NCI-H128 (cell line): ENCODE measurements around the gene ALCAM.

Experiments
- DNase-seq: peaks from one replicate; lab custom pipeline; 2025; ENCODE audit not compliant: unreplicated experiment; lab: John Stamatoyannopoulos, UW

ALCAM gene

GRCh38 chr3:105424412-105425152 lies 57.9 kb downstream of the ALCAM start:
- no peak for DNase-seq

DNA sequence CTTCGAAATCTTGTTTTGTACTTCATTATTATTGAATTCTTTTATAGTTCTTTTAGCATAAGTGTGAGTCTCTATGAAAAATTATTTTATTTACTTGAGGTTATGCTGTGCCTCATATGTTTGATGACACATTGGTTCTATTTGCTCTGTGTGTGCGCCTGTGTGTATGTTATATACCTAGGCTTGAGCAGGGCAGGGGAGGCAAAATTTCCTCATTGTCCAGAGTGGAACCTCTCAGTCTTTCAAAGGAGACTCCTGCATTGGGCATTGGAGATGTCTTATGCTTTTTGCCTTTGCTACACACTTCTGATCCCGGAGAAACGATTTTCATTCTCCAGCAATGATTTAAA lies 58.4 kb downstream of the ALCAM start:
- DNase-seq = no peak

- DNase-seq = no peak
Observed at GRCh38 chr3:105427332-105427731, 60.6 kb downstream of the ALCAM start.

DNA sequence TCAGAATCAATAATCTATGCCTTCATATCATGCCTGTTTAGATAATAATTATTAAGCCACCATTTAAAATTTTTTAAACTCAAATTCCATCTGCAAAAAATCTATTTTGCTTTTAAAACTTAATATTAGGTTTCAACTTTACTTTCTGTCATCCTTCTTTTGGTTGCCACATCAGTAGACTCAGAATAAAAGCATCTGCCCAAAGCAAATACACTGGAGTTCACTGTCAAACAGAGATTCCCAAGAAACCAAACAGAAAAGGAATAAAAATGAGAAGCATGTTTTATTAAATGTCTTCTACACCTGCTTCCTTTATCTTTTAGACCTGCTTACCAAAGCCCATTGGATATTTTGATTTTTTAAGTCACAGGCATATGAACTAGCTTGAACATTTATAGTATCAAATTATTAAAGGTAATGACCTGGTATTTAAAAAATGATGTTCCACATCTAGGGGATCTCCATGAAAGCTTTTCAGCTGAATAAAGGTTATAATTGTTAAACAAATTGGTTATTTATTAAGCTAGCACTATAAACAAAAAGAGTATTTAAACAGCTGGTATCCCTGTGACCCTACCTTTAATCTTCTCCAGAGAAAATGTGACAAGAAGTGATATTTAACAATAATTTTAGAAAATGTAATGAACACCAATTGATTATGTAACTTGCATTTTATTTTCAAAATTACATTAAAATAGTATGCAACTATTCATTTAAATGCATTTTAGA lies 62.5 kb downstream of the ALCAM start:
- no peak for DNase-seq

GRCh38 chr3:105430455-105430854 lies 63.7 kb downstream of the ALCAM start:
- no peak for DNase-seq

- DNase-seq = no peak
Observed at GRCh38 chr3:105431200-105431599, 64.5 kb downstream of the ALCAM start.

- no peak for DNase-seq
Observed at GRCh38 chr3:105435277-105435676, 68.6 kb downstream of the ALCAM start.

GRCh38 chr3:105436687-105437086 lies 70.0 kb downstream of the ALCAM start:
- no peak for DNase-seq

DNA sequence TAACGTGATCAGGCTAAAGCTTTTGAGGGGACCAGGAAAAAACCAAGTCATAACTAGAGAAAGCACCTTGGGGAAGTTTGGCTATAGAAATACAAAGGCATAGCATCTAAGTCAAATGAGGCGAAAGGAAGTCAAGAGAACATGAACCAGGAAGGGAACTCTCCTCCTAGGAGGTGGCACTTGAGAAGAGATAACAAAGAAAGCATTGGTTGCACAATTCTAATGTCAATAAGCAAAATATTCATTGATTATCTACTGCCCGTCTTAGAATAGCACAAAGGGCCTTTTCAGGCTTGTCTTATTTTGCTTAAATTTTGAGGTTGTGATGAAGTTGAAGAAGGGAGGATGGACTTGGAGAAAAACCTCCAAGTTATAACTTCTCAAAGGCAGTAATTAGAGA lies 73.4 kb downstream of the ALCAM start:
- no peak for DNase-seq

GRCh38 chr3:105444725-105445124 lies 78.0 kb downstream of the ALCAM start:
- DNase-seq = no peak

DNA sequence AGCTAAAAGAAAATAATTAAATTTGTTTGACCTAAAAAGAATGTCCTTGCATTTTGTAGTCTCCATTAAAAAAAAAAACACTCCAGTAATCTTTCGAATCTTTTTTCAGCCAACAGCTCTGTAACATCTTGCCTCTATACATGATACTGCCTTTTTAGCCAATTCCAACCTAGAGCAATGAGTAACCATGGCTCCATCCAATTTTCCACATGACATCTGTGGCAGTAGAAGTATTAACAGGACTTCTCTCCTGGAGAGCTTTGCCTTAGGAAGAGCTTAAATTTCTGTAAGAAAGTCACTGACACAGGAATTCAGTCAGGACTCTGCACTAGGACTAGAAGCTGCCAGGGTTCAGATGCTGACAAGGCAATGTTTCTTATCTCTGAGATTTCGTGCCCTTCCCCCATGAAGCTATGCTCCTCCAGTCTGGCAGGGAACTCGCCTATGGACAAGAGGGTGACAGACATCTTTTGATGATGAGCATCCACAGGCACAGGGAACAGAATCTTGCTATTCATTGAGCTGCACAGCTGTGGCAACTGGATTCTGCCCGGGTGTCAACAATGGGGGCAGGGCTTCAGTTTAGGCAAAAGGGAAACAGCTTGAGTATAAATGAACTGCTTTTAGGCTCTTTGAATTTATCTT lies 81.8 kb downstream of the ALCAM start:
- no peak for DNase-seq

DNA sequence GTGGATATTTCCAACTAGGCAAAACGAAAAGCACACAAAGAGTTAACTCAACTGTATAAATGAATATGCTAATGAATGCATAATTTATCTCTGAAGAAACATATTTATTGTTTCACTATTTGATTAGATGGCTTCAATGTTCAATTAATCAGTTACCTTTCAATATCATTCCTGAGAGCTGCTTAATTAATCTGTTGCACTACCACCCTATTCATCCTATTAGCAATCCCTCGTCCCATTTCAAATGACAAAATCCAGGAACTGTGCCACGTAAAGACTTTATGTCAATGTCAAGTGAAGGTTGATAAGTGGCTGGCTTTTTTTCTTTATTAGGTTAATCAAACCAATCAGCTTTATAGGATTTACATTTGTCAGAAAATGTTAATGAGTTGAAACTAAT lies 82.7 kb downstream of the ALCAM start:
- no peak for DNase-seq

DNA sequence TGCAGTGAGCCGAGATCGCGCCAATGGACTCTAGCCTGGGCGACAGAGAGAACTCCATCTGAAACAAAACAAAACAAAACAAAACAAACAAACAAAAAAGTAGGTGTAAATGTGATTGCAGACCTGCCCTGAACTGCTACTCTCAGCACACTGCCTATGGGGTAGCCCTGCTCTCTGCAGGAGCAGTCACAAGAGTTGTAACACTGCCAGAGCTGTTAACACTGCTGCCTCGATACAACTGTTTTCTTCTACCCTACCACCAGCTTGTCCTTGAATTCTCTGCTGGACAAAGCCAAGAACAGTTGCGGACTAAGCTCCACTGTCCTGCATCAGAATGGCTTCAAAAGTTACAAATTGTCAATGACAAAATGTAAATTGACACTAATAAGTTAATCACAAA lies 89.3 kb downstream of the ALCAM start:
- DNase-seq = no peak

DNA sequence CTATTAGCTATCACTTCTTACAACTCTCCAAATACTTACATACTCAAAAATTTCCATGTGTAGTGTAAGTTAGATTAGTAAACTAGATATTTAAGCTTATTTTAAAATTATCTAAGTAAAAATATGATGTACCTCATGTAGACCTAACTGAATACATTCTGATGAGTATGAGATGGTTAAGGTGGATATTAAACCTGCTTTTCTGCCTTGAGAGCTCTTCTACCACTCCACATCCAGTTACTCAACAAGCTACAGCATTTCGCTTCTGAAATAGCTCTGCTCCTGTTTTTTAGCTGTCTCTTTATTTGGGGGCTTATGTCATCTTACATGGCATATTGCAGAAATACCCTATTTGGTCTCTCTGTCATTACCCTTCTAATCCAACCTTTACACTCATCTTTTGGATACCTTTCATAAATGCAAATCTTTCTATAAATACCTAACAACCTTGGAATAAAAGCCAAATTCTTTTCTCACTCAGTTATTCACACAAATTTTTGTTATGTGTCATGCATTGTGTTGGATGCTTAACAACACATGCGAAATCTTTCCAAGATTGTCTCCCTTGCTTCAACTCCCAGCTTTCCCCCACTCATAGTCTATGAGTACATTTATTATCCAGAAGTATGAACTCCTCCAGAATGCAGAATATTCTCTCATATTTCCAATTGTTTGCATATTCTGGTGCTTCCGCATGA lies 92.0 kb downstream of the ALCAM start:
- no peak for DNase-seq

- DNase-seq = no peak
Observed at GRCh38 chr3:105459566-105460290, 93.0 kb downstream of the ALCAM start.

DNA sequence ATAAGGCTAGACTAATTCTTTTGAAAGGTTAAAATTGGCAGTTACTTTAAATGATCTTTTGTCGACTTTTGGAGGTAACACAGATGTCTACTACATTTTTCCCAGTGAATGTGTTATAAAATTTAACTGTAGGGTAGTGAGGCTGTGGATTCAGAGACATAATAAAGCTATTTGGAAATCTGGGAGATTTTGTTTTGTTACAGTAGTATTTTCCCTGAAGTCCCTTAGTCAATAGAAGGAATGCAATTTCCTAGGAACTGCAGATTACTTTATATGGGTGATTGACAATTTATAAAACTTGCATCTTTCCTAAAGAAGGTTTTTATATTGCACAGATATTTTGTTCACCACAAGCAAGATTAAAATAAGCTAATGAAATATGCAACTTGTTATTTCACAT lies 96.9 kb downstream of the ALCAM start:
- no peak for DNase-seq

DNA sequence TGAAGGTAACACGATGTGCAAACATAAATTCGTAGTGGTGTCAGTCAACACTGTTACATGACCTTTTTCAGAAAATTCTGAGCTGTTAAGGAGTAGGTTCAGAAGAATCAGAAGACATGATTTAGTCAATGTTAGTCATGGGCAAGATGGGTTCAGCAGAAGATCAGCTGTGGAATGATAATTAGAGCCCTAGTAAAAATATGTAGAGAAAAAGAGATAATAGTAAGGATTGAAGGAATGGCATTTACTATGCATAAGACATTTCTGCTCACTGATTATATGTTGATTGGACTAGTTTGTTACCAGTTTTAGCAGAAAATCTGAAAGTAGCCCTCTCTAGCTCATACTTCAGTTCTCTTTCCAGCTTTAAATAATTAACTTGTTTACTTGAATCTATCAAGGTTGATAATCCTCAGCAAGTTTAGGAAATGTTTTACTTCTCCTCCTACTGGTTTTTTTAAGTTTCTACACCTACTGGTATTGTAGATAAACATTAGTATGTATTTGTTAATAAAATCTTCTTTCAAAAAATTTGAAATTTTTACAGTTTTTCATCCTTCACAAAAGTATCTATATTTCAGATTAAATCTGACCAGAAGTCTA lies 98.6 kb downstream of the ALCAM start:
- no peak for DNase-seq

- no peak for DNase-seq
Observed at GRCh38 chr3:105466072-105466471, 99.4 kb downstream of the ALCAM start.

DNA sequence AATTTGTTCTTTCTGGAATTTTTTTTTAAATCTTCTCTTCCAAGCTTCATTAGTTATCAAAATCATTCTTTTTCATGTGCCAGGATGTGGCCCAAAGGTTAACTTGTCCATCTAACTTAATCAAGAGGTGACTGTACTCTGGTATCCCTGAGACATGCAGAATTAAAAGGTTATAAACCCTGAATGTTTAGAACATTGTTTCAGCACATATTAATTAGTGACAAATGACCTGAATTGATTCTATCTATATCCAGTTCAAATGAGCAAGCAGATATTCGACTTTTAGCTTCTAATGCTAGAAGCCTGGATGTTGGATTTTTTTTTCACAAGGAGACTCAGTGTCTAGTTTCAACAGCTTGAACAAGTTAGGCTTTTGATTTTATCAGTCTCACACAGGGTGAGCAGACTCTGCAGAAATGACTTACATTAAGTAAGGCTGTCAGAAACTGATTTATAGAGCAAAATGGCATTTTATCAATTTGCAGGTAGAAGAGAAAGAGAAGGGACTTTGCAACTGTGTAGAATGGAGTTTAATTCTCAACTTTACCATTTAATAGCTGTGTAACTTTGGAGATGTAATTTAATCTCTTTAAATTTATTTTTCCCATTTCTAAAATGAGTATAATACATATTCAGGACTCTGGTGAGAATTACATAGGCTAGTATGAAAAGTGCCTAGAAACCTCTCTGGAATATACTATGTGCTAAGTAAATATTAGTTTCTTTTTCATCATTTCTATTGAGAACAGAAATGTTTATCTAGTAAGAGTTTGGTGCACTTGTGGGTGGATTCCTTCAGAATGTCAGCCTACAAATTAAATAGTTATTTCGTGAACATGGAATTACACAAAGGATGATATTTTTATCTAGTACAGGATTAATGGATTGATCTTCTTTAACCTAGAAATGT lies 100.0 kb downstream of the ALCAM start:
- no peak for DNase-seq

DNA sequence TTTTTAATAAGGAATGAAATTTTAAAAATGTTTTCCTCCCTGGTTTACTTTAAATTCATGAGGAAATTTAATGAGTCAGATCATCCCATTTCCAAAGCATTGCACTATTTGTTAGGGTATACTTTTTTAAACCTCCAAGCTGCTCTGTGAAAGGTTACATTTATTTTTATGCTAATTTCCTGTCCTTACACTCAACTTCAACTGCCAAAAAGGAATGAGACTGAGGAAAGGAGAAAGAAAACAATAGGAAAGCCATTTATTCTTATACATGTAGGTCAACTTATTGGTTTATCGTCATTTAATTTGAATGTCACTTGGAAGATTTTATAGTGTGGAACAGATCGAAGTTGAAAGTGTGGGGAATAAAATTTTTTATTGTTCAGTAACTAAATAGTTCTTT lies 104.1 kb downstream of the ALCAM start:
- no peak for DNase-seq
